LNCAP (cell line): ENCODE results near the gene PDXP.

Experiments used
- TF ChIP-seq, protein P1 (sequence below): fragments of 450-650 bp; IDR thresholded peaks from 2 replicates; pipeline ENCODE4 v1.5.1; 2017; ENCODE audit warnings: mild to moderate bottlenecking

PDXP gene

DNA sequence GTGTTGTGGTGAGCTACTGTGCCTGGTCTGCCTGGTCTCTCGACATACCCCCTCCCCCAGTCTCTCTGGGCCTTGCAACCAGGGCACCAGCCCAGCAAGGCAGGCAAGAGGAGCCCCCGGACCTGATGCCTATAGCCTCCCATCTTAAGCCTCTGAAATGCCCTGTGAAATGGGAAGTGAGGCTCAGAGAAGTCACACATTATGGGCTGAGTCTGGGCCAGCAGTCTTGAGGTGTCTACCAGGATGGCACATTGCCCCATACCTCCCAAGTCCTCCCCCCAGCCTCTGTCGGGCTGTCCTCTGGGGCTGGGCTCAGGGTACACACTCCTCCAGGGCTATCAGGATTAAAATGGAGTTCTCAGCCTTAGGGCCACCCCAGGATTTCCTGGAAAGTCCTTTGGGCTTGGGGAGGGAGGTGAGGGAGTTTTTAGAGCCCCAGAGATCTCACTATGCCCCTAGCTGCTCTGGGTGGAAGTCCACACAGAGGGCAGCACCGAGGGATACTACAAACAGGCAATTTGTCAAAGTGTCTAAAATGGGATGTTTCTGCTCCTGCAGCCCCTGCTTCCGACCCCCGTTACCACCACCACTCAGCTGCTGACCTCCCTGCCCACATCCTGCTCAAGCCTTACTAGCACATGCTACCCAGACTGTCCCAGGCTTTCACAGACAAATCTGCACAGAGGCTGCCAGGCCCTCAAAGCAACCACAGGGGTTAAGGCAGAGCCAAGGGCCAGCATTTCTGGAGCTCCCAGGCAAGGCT lies 22.2 kb upstream of the PDXP start:
- TF ChIP-seq, protein P1, sequence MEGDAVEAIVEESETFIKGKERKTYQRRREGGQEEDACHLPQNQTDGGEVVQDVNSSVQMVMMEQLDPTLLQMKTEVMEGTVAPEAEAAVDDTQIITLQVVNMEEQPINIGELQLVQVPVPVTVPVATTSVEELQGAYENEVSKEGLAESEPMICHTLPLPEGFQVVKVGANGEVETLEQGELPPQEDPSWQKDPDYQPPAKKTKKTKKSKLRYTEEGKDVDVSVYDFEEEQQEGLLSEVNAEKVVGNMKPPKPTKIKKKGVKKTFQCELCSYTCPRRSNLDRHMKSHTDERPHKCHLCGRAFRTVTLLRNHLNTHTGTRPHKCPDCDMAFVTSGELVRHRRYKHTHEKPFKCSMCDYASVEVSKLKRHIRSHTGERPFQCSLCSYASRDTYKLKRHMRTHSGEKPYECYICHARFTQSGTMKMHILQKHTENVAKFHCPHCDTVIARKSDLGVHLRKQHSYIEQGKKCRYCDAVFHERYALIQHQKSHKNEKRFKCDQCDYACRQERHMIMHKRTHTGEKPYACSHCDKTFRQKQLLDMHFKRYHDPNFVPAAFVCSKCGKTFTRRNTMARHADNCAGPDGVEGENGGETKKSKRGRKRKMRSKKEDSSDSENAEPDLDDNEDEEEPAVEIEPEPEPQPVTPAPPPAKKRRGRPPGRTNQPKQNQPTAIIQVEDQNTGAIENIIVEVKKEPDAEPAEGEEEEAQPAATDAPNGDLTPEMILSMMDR = no peak

DNA sequence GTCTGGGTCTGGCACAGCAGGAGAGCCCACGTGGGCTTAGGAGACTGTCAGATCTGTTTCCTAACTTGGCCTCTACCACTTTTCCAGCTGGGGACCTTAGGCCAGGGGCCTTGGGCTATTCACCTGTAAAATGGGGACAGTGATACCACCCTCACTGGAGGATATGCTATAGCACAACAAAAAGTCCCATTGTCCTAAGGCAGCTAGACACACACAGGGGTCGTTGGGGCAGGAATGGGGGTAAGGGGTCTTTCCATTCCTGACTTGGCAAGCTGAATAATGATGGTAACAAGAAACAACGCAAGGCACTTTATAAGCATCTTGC lies 21.6 kb upstream of the PDXP start:
- TF ChIP-seq, protein P1 = no peak

DNA sequence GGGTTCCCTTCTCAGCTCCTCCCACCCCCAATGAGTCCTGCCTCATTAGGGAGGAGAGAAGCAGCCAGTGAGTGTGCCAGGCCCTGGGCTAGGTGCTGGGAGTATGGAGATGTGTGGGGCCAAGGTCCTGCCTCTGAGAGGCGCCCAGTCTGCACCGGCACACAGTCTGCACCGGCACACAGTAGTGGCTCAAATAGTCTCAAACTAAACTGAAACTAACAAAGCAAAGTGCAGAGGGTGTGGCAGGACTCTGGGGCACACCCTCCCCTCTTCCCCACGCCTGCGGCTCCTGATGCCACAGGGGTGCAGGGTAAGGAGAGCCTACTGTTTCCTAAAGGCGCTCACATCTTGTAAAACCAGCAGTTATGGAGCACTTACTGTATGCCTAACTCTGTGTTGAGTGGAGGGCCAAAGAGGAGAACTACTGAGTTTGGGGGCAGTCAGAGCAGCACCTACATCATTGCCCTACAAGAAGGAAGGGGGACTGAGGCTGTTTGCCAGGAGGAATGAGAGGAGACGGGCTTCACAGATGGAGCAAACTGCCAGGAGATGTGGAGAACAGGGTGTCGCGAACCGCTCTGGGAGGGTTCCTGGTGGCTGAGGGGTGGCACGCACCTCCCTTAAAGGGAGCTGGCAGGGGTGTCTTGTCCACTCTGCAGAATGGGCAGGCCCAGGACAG lies 20.0 kb upstream of the PDXP start:
- TF ChIP-seq, protein P1 = no peak

DNA sequence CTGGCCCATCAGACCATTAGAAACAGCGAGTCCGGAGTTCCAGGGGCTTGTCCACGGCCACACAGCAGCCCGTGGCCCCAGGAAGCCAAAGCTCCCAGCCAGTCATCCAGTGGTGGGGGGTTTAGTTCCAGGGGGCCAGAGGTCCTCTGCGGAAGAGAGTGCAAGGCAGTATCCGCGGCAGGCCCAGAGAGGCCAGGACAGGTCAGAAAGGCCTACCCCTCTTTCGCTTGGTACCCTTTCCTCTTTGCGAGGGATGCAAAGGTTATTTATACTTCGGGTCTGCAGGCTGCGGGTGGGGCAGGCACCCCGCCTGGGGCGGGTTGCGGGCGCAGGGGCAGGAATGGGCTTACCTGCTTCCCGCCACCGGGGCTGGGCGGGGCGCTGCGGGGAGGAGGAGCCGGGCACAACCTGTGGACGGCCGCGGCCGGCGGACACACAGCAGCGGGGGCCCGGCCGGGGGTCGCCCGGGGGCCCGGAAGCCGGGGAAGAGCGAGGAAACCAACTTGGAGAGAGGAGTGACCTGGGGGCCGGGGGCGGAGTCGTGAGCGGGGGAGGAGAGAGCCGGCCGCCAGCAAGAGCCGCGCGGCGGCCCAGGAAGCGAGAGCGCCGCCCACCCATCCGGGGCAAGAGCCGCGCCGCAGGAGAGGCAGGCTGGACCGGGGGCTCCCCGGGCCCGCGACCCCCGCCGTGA lies 19.3 kb upstream of the PDXP start, which contains the start of gene SH3BP1:
Gene SH3BP1, plus strand, starts transcription at position 600 of the 691 bp plus-strand sequence. CDS start 119 bp downstream, outside the sequence.
- TF ChIP-seq, protein P1 = no peak

DNA sequence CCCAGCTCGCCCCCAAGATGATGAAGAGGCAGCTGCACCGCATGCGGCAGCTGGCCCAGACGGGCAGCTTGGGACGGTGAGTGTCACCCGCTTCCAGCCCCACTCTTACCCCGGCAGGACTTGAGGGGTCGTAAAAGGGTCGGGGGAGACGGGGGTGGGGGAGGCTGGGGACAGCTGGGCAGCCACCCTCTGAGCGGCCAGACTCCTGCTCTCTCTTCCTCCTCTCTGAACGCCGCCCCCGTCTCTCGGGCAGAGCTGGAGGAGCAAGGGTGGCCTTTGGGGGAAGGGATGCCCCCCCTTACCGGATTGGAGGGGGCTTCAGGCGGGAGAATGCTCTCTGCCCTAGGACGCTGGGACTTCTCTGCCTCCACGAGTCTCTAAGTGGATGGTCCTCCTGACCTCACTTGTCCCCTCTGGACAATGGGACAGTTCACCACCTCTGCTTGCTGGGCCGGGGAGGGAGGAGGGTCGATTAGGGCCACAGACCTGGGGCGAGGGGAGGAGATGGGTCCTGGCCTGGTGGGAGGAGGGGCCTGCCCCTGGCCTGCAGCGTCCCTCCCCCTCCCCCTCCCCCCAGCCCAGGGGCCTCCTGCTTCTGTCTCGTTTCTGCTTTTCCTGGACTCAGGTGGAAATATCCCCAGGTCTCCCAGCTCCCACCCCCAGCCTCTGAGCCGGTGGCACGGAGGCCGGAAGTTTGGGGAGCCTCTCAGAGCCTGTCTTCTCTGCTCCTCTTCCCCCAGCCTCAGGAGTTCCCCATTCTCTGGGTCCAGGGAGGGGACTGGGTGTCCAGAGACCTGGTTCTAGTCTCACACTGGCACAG lies 18.5 kb upstream of the PDXP start:
- TF ChIP-seq, protein P1 = no peak

GRCh38 chr22:37640591-37641560 lies 17.6 kb upstream of the PDXP start:
- TF ChIP-seq, protein P1 = no peak
